Gastroesophageal sphincter (tissue), 4 donors: Measurements from ENCODE around the gene OTOL1. TPM values are rescaled to one million over a fixed set of nuclear protein-coding genes. Genes with fewer than 3 reads are reported as not detected.
"Not testable (repeated sequence)": the region's sequence is repeated elsewhere in the genome, so short reads cannot be mapped to it uniquely, and the experiment has no call there.

Source experiments
- ATAC-seq: fragments of 150-250 bp; one replicate; pipeline ENCODE4 v1.9.1; 2016; ENCODE audit warnings: mild to moderate bottlenecking, moderate library complexity
- H3K27ac ChIP-seq, 4 donors: fragments of 200-600 bp; sonication (generic) in 3 of 4; 1 replicate in 3 of 4; 2 replicates in 1 of 4; pipeline ENCODE4 v1.5.1; 2016 to 2019
- H3K27me3 ChIP-seq: fragments of 200-600 bp; sonication (generic); one replicate; pipeline ENCODE4 v1.5.1; 2019
- H3K36me3 ChIP-seq, 2 donors: fragments of 200-600 bp; sonication (generic); one replicate each; pipeline ENCODE4 v1.5.1; 2019; ENCODE audit warnings: control low read depth in 1 of 2
- H3K4me1 ChIP-seq, 3 donors: fragments of 200-600 bp; sonication (generic); 1 replicate in 2 of 3; 2 replicates in 1 of 3; pipeline ENCODE4 v1.5.1; 2016 to 2019; ENCODE audit warnings: control low read depth in 2 of 3
- H3K4me3 ChIP-seq, 2 donors: fragments of 200-600 bp; sonication (generic); one replicate each; pipeline ENCODE4 v1.5.1; 2019; ENCODE audit warnings: mild to moderate bottlenecking in 1 of 2, moderate library complexity in 1 of 2
- H3K9me3 ChIP-seq, 3 donors: fragments of 200-600 bp; sonication (generic); one replicate each; pipeline ENCODE4 v1.5.1; 2017 to 2019; ENCODE audit warnings: control low read depth in 2 of 3
- CTCF ChIP-seq, 4 experiments: fragments of 200-600 bp in 2 of 4; fragments of 450-650 bp in 2 of 4; sonication (generic) in 1 of 4; IDR thresholded peaks; one replicate each; pipeline ENCODE4 v1.5.1; 2017 to 2019; ENCODE audit warnings: antibody characterized with exemption in 4 of 4, mild to moderate bottlenecking in 2 of 4, moderate library complexity in 2 of 4
- EP300 ChIP-seq: sonication (generic); formaldehyde crosslinking; IDR thresholded peaks from one replicate; pipeline ENCODE4 v1.6.1; 2017; ENCODE audit warnings: antibody characterized with exemption, mild to moderate bottlenecking
- POLR2A ChIP-seq, 2 donors: fragments of 450-650 bp; IDR thresholded peaks; one replicate each; pipeline ENCODE4 v1.6.1; 2017; ENCODE audit warnings: antibody characterized with exemption in 2 of 2, mild to moderate bottlenecking in 2 of 2, moderate library complexity in 1 of 2
- POLR2AphosphoS5 ChIP-seq: sonication (generic); formaldehyde crosslinking; IDR thresholded peaks from one replicate; pipeline ENCODE4 v1.6.1; 2017; ENCODE audit warnings: antibody characterized with exemption
- WGBS, 2 donors: methylation state at CpG; one replicate each; pipeline ENCODE4 v1.1.5; 2018; ENCODE audit warnings: low coverage in 1 of 2; 5-methylcytosine and 5-hydroxymethylcytosine counted together
- total RNA-seq, 4 donors: library from RNA; depleted of rRNA; stranded (reverse); fragments of >200 nt; gene quantifications; one replicate each; pipeline ENCODE4 v1.1.0, GENCODE V29; 2016

OTOL1 gene
- total RNA-seq, 4 donors from 2014 or later, result not detected

- no peak overlapping the region for H3K4me3 ChIP-seq
- TF ChIP-seq POLR2AphosphoS5, result no peak
- no peak for TF ChIP-seq EP300
- no peak for TF ChIP-seq POLR2A (IDR thresholded peaks at IDR 0.05)
- no peak for TF ChIP-seq CTCF (IDR thresholded peaks at IDR 0.05)
- H3K36me3 ChIP-seq, result no peaks in the 10 kb centered on the region
- H3K27me3 ChIP-seq, result no peaks in the 10 kb centered on the region
- no peaks in the 10 kb centered on the region for H3K4me1 ChIP-seq
- no peaks in the 10 kb centered on the region for H3K9me3 ChIP-seq
- 63 to 100% methylated on average over 1 of the region's 1 CpG for WGBS, 2 donors
- H3K27ac ChIP-seq, result no peak overlapping the region
- ATAC-seq, result no peak
These were observed 12.4 kb upstream of the OTOL1 start for GRCh38 chr3:161484226-161484625.

- not testable (repeated sequence) for H3K27ac ChIP-seq, H3K36me3 ChIP-seq, H3K4me3 ChIP-seq, H3K9me3 ChIP-seq, H3K27me3 ChIP-seq, H3K4me1 ChIP-seq
- 67% methylated on average over 1 of the region's 1 CpG; no CpG with 5 or more reads in 1 of the 2 donors for whole genome bisulfite sequencing, 2 donors
- peak; percentile 43 for ATAC-seq
These were observed 8.3 kb upstream of the OTOL1 start for GRCh38 chr3:161488284-161488683.

GRCh38 chr3:161489395-161489794, 7.2 kb upstream of the OTOL1 start:
- Histone ChIP-seq H3K9me3 (no peaks in the 10 kb centered on the region), H3K27ac (no peak overlapping the region), H3K4me1 (no peaks in the 10 kb centered on the region), H3K4me3 (no peak overlapping the region), H3K27me3 (no peaks in the 10 kb centered on the region), H3K36me3 (no peaks in the 10 kb centered on the region)
- TF ChIP-seq POLR2AphosphoS5, result no peak
- TF ChIP-seq CTCF (IDR thresholded peaks at IDR 0.05), result no peak
- no peak for TF ChIP-seq EP300
- TF ChIP-seq POLR2A (IDR thresholded peaks at IDR 0.05), result no peak
- ATAC-seq, result no peak

GRCh38 chr3:161490845-161491244, 5.8 kb upstream of the OTOL1 start:
- 64% methylated on average over 1 of the region's 1 CpG; no CpG with 5 or more reads in 1 of the 2 donors for WGBS, 2 donors
- not testable (repeated sequence) for H3K36me3 ChIP-seq, H3K4me1 ChIP-seq, H3K27me3 ChIP-seq, H3K4me3 ChIP-seq, H3K27ac ChIP-seq
- H3K9me3 ChIP-seq, result peaks cover 0 to 12% (median 0%) of the 10 kb centered on the region in 3 donors
- ATAC-seq, result peak; percentile 39

- ATAC-seq, result no peak
- 35 to 67% methylated on average over 2 of the region's 2 CpGs for WGBS, 2 donors
These were observed 1.8 kb downstream of the OTOL1 start for GRCh38 chr3:161498259-161498921.

More at GRCh38 chr3:161498259-161498921, 1.8 kb downstream of the OTOL1 start:
- Histone ChIP-seq H3K27ac (no peak overlapping the region), H3K36me3 (no peaks in the 10 kb centered on the region), H3K27me3 (no peaks in the 10 kb centered on the region), H3K9me3 (peaks cover 0 to 12% (median 0%) of the 10 kb centered on the region in 3 donors), H3K4me1 (no peaks in the 10 kb centered on the region), H3K4me3 (no peak overlapping the region)
- TF ChIP-seq POLR2AphosphoS5, result no peak
- no peak for TF ChIP-seq POLR2A (IDR thresholded peaks at IDR 0.05)
- no peak for TF ChIP-seq CTCF (IDR thresholded peaks at IDR 0.05)
- TF ChIP-seq EP300, result no peak
